Adrenal gland (tissue), 5 donors: ENCODE data around the gene VPS11.

ENCODE experiments used
- POLR2A ChIP-seq, 2 donors: fragments of 450-650 bp; IDR thresholded peaks; one replicate each; pipeline ENCODE4 v1.6.1; 2017; ENCODE audit warnings: antibody characterized with exemption in 2 of 2, mild to moderate bottlenecking in 2 of 2, moderate library complexity in 1 of 2
- TF ChIP-seq, protein P1 (sequence below), 6 experiments: fragments of 450-650 bp in 4 of 6; fragments of 200-600 bp in 2 of 6; sonication (generic) in 1 of 6; IDR thresholded peaks; 1 replicate in 5 of 6; 2 replicates in 1 of 6; pipeline versions ENCODE4 v1.5.1 to v1.8.0; 2016 to 2021; ENCODE audit warnings: antibody characterized with exemption in 6 of 6, mild to moderate bottlenecking in 2 of 6, moderate library complexity in 1 of 6
- donor health status: DM: no; HTN: no; CAD: no.

DNA sequence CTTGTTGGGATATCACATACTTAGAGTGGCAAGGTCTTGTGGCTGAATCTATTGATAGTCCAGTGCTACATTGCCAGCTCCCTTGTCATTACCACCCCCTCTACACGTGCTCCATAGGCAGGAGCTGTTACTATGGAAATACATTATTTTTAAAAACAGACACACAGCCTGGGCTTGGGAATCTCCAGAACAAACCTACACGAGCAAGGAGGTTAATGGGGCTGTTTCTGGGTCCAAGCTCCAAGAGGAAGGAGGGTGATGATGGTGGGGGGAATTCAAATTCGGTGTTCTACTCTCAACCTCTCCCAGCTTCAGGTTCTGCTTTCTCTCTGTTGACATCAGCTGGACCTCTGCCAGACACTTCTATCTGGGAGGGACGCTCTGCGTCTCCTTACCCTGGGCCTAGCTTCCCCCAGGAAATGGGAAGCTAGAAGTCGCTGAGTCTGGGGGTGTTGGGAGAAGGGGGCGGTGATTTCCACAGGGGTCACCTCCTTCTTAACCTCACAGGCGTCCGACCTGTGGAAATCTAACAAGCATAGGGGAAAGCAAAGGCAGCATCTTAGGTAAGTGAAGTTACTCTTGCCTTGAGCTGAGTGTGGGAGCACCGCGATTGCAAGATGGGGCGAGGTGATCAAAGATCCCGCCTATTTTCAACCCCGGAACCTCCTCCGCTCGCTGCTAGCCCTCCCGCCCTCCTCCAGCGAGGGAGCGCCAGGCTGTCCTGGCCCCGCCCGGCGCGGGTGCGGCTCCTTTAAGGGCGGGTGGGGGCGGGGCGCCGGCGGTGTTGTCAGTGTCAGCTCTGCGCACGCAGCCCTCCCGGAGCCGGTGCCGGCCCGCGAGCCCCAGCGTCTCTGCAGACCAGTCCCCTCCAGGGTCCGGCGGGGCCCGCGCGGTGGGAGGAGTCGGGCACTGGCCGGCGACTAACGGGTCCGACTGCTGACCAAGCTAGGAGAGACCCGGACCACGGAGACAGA is 39.2 kb downstream of the VPS11 start, which contains the start of gene C2CD2L:
- TF ChIP-seq, protein P1, sequence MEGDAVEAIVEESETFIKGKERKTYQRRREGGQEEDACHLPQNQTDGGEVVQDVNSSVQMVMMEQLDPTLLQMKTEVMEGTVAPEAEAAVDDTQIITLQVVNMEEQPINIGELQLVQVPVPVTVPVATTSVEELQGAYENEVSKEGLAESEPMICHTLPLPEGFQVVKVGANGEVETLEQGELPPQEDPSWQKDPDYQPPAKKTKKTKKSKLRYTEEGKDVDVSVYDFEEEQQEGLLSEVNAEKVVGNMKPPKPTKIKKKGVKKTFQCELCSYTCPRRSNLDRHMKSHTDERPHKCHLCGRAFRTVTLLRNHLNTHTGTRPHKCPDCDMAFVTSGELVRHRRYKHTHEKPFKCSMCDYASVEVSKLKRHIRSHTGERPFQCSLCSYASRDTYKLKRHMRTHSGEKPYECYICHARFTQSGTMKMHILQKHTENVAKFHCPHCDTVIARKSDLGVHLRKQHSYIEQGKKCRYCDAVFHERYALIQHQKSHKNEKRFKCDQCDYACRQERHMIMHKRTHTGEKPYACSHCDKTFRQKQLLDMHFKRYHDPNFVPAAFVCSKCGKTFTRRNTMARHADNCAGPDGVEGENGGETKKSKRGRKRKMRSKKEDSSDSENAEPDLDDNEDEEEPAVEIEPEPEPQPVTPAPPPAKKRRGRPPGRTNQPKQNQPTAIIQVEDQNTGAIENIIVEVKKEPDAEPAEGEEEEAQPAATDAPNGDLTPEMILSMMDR (IDR thresholded peaks at IDR 0.05), result no peak
- peak; percentile 49 to 50 for TF ChIP-seq POLR2A (IDR thresholded peaks at IDR 0.05)
